CD4-positive, alpha-beta T cell (primary cell): Measurements from ENCODE around the gene FNIP1. TPM values are rescaled to one million over a fixed set of nuclear protein-coding genes. Genes with fewer than 3 reads are reported as not detected.

Experiments
- ATAC-seq: fragments of 200-7000 bp; cut with Tn5 transposase; one replicate; pipeline ENCODE4 v1.10.0; 2022; ENCODE audit warnings: mild to moderate bottlenecking; ENCODE audit not compliant: poor library complexity
- CTCF ChIA-PET: fragments of 350-600 bp; sonication (Branson Sonifier 250); formaldehyde crosslinking; loops from one replicate; lab custom pipeline; 2021; ENCODE audit warnings: antibody characterized with exemption, inconsistent platforms; lab: Charles Lee
- POLR2A ChIA-PET: fragments of 350-600 bp; sonication (Branson Sonifier 250); formaldehyde crosslinking; loops from one replicate; lab custom pipeline; 2021; ENCODE audit warnings: antibody characterized with exemption, inconsistent platforms; lab: Charles Lee
- DNase-seq, 14 experiments: peaks; one replicate each; pipeline ENCODE4 v3.0.0-alpha.2; 2013 to 2020; ENCODE audit warnings: mixed read lengths in 2 of 14
- H3K27ac ChIP-seq, 2 donors: one replicate each; pipeline versions ENCODE4 v1.5.1 to v1.7.0; 2013; ENCODE audit warnings: low read length in 2 of 2, low read depth in 1 of 2, mild to moderate bottlenecking in 1 of 2
- H3K27me3 ChIP-seq, 2 experiments: 1 replicate in 1 of 2; 2 replicates in 1 of 2; pipeline versions ENCODE4 v1.6.1 to v1.7.0; 2013; ENCODE audit warnings: low read length in 2 of 2, control low read depth in 1 of 2, mild to moderate bottlenecking in 1 of 2, moderate library complexity in 1 of 2; ENCODE audit not compliant: insufficient read depth in 2 of 2, control insufficient read depth in 1 of 2
- H3K36me3 ChIP-seq: one replicate; pipeline ENCODE4 v1.6.1; 2013; ENCODE audit warnings: low read length, control low read depth; ENCODE audit not compliant: insufficient read depth
- H3K4me1 ChIP-seq: one replicate; pipeline ENCODE4 v1.6.1; 2013; ENCODE audit warnings: low read length, control low read depth; ENCODE audit not compliant: insufficient read depth
- H3K4me3 ChIP-seq: one replicate; pipeline ENCODE4 v1.5.1; 2013; ENCODE audit warnings: mild to moderate bottlenecking, low read length, moderate library complexity
- H3K9me3 ChIP-seq, 2 experiments: 1 replicate in 1 of 2; 2 replicates in 1 of 2; pipeline versions ENCODE4 v1.6.1 to v1.7.0; 2013; ENCODE audit warnings: low read length in 2 of 2, mild to moderate bottlenecking in 2 of 2, control low read depth in 1 of 2, moderate library complexity in 1 of 2; ENCODE audit not compliant: control insufficient read depth in 1 of 2, insufficient read depth in 1 of 2
- H3K27ac Mint-ChIP-seq: one replicate; pipeline ENCODE4 v1.8.0; 2020; ENCODE audit warnings: mixed read lengths
- H3K27me3 Mint-ChIP-seq: one replicate; pipeline ENCODE4 v1.8.0; 2021; ENCODE audit warnings: mixed read lengths
- H3K36me3 Mint-ChIP-seq: one replicate; pipeline ENCODE4 v1.8.0; 2021; ENCODE audit warnings: low read depth, mixed read lengths
- H3K4me1 Mint-ChIP-seq: one replicate; pipeline ENCODE4 v1.8.0; 2021; ENCODE audit warnings: low read depth, mixed read lengths
- H3K4me3 Mint-ChIP-seq: one replicate; pipeline ENCODE4 v1.8.0; 2020; ENCODE audit warnings: mild to moderate bottlenecking, mixed read lengths
- H3K9me3 Mint-ChIP-seq: one replicate; pipeline ENCODE4 v1.8.0; 2020; ENCODE audit warnings: mixed read lengths
- CTCF ChIP-seq: fragments of 200-600 bp; IDR thresholded peaks from one replicate; pipeline ENCODE4 v1.8.0; 2022; ENCODE audit warnings: antibody characterized with exemption, mild to moderate bottlenecking
- intact Hi-C, 2 experiments: fragments of 100-400 bp; cut with DNase I in 1 of 2; cut with micrococcal nuclease in 1 of 2; formaldehyde crosslinking; loops; one replicate each; pipeline versions ENCODE4 v1.15.1 to v1.9.0; 2023 to 2025; cut with DNase I, micrococcal nuclease
- total RNA-seq, 174 experiments: library from RNA in 2 of 174; stranded (reverse) in 2 of 174; gene quantifications; one replicate each; pipeline ENCODE4 v1.2.3 and lab custom pipeline; 2021 to 2026

The FNIP1 gene
- total RNA-seq, 2 experiments from 2014 or later = 34.5 to 34.7 TPM

- DNase-seq (no peak), ATAC-seq (no peak)
- ChIA-PET POLR2A (no interaction called here), CTCF (no interaction called here)
- Mint-ChIP-seq H3K9me3 (no peaks in the 10 kb centered on the region), H3K4me1 (peaks cover 37% of the 10 kb centered on the region), H3K27me3 (no peaks in the 10 kb centered on the region), H3K27ac (no peak overlapping the region), H3K36me3 (peaks cover 7% of the 10 kb centered on the region), H3K4me3 (no peak overlapping the region)
- no peak for TF ChIP-seq CTCF
- Histone ChIP-seq H3K27ac (no peak overlapping the region), H3K9me3 (no peaks in the 10 kb centered on the region), H3K36me3 (no peaks in the 10 kb centered on the region), H3K27me3 (no peaks in the 10 kb centered on the region), H3K4me3 (no peak overlapping the region), H3K4me1 (peaks cover 3% of the 10 kb centered on the region)
- intact Hi-C loops = no loop called here
Measured at GRCh38 chr5:131774652-131775367, 22.0 kb downstream of the FNIP1 start.

GRCh38 chr5:131773805-131774204 lies 23.0 kb downstream of the FNIP1 start:
- Histone ChIP-seq H3K4me1 (peaks cover 3% of the 10 kb centered on the region), H3K9me3 (no peaks in the 10 kb centered on the region), H3K27ac (no peak overlapping the region), H3K36me3 (no peaks in the 10 kb centered on the region), H3K4me3 (no peak overlapping the region), H3K27me3 (no peaks in the 10 kb centered on the region)
- POLR2A ChIA-PET = no interaction called here
- no peaks in the 10 kb centered on the region for H3K9me3 Mint-ChIP-seq
- H3K27me3 Mint-ChIP-seq = no peaks in the 10 kb centered on the region
- CTCF ChIA-PET = interaction anchor here (1.4 kb wide), 1 partner anchor 14 kb away, joined by 3 read pairs; no protein-coding TSS in a partner anchor
- DNase-seq (no peak), ATAC-seq (no peak)
- peaks cover 11% of the 10 kb centered on the region for H3K36me3 Mint-ChIP-seq
- intact Hi-C loops = no loop called here
- H3K4me3 Mint-ChIP-seq = no peak overlapping the region
- H3K4me1 Mint-ChIP-seq = peaks cover 37% of the 10 kb centered on the region
- no peak for TF ChIP-seq CTCF
- no peak overlapping the region for H3K27ac Mint-ChIP-seq

GRCh38 chr5:131771692-131772091 lies 25.1 kb downstream of the FNIP1 start:
- peaks cover 2% of the 10 kb centered on the region for H3K9me3 Mint-ChIP-seq
- H3K27ac Mint-ChIP-seq = no peak overlapping the region
- DNase-seq (no peak), ATAC-seq (no peak)
- CTCF ChIA-PET = no interaction called here
- POLR2A ChIA-PET = no interaction called here
- Histone ChIP-seq H3K4me1 (peaks cover 3% of the 10 kb centered on the region), H3K27me3 (no peaks in the 10 kb centered on the region), H3K27ac (no peak overlapping the region), H3K4me3 (no peak overlapping the region), H3K36me3 (no peaks in the 10 kb centered on the region), H3K9me3 (peaks cover 0 to 4% of the 10 kb centered on the region in 2 experiments)
- no peaks in the 10 kb centered on the region for H3K27me3 Mint-ChIP-seq
- peaks cover 10% of the 10 kb centered on the region for H3K36me3 Mint-ChIP-seq
- H3K4me3 Mint-ChIP-seq = no peak overlapping the region
- no peak for TF ChIP-seq CTCF
- intact Hi-C loops = no loop called here
- H3K4me1 Mint-ChIP-seq = peaks cover 26% of the 10 kb centered on the region
